ENCODE results near the gene MRPS21. TPM values are rescaled to one million over a fixed set of nuclear protein-coding genes. Genes with fewer than 3 reads are reported as not detected.

MRPS21 gene
- total and polyA plus RNA-seq, 9 of the 15 experiments (the other 6 are each of a cell fraction or from before 2014, with no cell fraction given) = 119 to 407 (median 149) TPM

- POLR2A ChIA-PET = interaction anchor here (0.6 to 1.4 kb wide), 6 partner anchors 10 to 722 kb away, joined by 3 to 4 read pairs (median 3); partner anchors contain the start of genes ANXA9, APH1A and C1orf54
- no TSS peak for BruUV-seq (replicated peaks)
- Histone ChIP-seq H2AFZ (ENCODE audit: low read depth, low read length) (peak overlapping the region; percentile 81), H3K36me3 (ENCODE audit: control insufficient read depth, insufficient read depth, low read length) (peaks cover 7% of the 10 kb centered on the region), H3K9me1 (ENCODE audit: control insufficient read depth, insufficient read depth, low read length) (no peaks in the 10 kb centered on the region), H3K4me3 (no peak overlapping the region), H3K9ac (ENCODE audit: insufficient read depth in 1 of 2, low read depth in 2 of 2, low read length in 2 of 2) (peak overlapping the region in 1 of 2 experiments; percentile 71; a peak in 1 of 4 replicates), H3K27ac (ENCODE audit: extremely low read depth, low read depth, low read length) (0 out of 3 replicates have a peak overlapping the region, but pooled peaks have one; percentile 3), H3K4me2 (ENCODE audit: insufficient read depth, low read length) (peak overlapping the region; percentile 72), H3K9me3 (replicated peaks; ENCODE audit: control insufficient read depth, insufficient read depth, low read depth, low read length) (no peaks in the 10 kb centered on the region), H4K20me1 (replicated peaks; ENCODE audit: control insufficient read depth, insufficient read depth, low read length) (no peaks in the 10 kb centered on the region), H3K4me1 (replicated peaks in 1 of 2; ENCODE audit: control insufficient read depth in 2 of 2, insufficient read depth in 2 of 2, low read length in 2 of 2) (peaks cover 23 to 26% of the 10 kb centered on the region in 2 experiments), H3K27me3 (ENCODE audit: control insufficient read depth in 2 of 2, insufficient read depth in 2 of 2, low read length in 2 of 2) (peaks cover 0 to 4% of the 10 kb centered on the region in 2 experiments; a peak in 2 of 5 replicates), H3K79me2 (ENCODE audit: control insufficient read depth, insufficient read depth, low read length) (no peaks in the 10 kb centered on the region)
- ATAC-seq = peak; percentile 79
- intact Hi-C loops (cut with micrococcal nuclease) (loop anchor here (5.0 to 10.0 kb wide), 4 partner anchors 62 to 737 kb away; partner anchors contain the start of genes ADAMTSL4 and PRPF3), in situ Hi-C loops (cut with MboI) (loop anchor here (5.0 kb wide), 1 partner anchor 737 kb away; no protein-coding TSS in a partner anchor)
- WGBS (ENCODE audit: insufficient coverage, low coverage, missing lambda C conversion rate) = 12% methylated on average over 9 of the region's 11 CpGs
- peak in 2 of 4 experiments; percentile 66 to 75 for DNase-seq (ENCODE audit: extremely low read depth in 1 of 4, low spot score in 3 of 4)
- CTCF ChIA-PET (ENCODE audit: low intra/inter-chr PET ratio) = no interaction called here
- no peak for FAIRE-seq
- peak; percentile 31; the same call in 1 of the 2 replicates for TF ChIP-seq ZBTB7A (IDR thresholded peaks at IDR 0.05; ENCODE audit: borderline replicate concordance, control insufficient read depth, low read depth, low read length)
- TF ChIP-seq HLTF (IDR thresholded peaks at IDR 0.05) = no peak
- 0 out of 2 replicates have a peak, but pooled peaks have one; percentile 10 for TF ChIP-seq JUND (IDR thresholded peaks at IDR 0.05; ENCODE audit: borderline replicate concordance, low read depth, low read length)
- TF ChIP-seq JUND (tag; IDR thresholded peaks at IDR 0.05; ENCODE audit: borderline replicate concordance, low read depth, low read length) = no peak
- no peak for TF ChIP-seq PBX2 (CRISPR knock-in tag; IDR thresholded peaks at IDR 0.05; ENCODE audit: low read depth)
- TF ChIP-seq PBX2 (tag; conservative IDR thresholded peaks at IDR 0.05; ENCODE audit: low read depth) = 0 out of 2 replicates have a peak, but pooled peaks have one; percentile 26
- no peak for TF ChIP-seq FOXP4 (CRISPR knock-in tag; IDR thresholded peaks at IDR 0.05; ENCODE audit: borderline replicate concordance)
- TF ChIP-seq NFIC (IDR thresholded peaks at IDR 0.05) = peak; percentile 26; the same call in 1 of the 2 replicates
- TF ChIP-seq E2F1 (CRISPR knock-in tag; IDR thresholded peaks at IDR 0.05) = no peak
- TF ChIP-seq ZNF24 (IDR thresholded peaks at IDR 0.05) = no peak
- TF ChIP-seq FOXK2 (conservative IDR thresholded peaks at IDR 0.05 in 1 of 2, IDR thresholded peaks at IDR 0.05 in 1 of 2; ENCODE audit: low read depth in 2 of 2) = no peak
- TF ChIP-seq MLLT1 (IDR thresholded peaks at IDR 0.05) = peak in 1 of 2 experiments; percentile 86; a peak in 2 of 4 replicates
These were observed 33.6 kb upstream of the MRPS21 start for GRCh38 chr1:150259758-150260669.

Data from K562 (cell line).